ENCODE data around the gene FMN1.

DNA sequence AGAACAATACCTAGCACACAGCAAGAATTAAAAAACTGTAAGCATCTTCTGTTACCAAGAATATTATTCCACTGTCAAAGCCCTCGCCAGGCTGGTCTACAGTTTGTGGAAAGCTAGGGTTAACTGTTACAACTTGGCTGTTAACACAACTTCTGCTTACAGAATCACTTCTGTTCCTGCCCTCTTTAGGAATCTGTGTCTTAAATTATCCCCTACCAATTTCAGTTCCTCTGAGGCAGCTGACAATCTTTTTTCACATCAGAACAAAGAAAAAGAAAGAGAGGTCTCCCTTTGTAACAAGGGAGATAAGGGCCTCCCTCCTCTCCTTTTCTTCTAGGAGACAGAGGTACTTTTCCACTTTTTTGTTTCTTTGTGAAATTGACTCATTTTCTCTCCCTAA lies 188.9 kb downstream of the FMN1 start:
- TF ChIP-seq, protein P1, sequence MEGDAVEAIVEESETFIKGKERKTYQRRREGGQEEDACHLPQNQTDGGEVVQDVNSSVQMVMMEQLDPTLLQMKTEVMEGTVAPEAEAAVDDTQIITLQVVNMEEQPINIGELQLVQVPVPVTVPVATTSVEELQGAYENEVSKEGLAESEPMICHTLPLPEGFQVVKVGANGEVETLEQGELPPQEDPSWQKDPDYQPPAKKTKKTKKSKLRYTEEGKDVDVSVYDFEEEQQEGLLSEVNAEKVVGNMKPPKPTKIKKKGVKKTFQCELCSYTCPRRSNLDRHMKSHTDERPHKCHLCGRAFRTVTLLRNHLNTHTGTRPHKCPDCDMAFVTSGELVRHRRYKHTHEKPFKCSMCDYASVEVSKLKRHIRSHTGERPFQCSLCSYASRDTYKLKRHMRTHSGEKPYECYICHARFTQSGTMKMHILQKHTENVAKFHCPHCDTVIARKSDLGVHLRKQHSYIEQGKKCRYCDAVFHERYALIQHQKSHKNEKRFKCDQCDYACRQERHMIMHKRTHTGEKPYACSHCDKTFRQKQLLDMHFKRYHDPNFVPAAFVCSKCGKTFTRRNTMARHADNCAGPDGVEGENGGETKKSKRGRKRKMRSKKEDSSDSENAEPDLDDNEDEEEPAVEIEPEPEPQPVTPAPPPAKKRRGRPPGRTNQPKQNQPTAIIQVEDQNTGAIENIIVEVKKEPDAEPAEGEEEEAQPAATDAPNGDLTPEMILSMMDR (IDR thresholded peaks at IDR 0.05; ENCODE audit: poor library complexity, severe bottlenecking): no peak
- TF ChIP-seq POLR2AphosphoS5 (IDR thresholded peaks at IDR 0.05): no peak
